ENCODE results near the gene CGN.

CGN gene

GRCh38 chr1:151546011-151546925 is 35.1 kb downstream of the CGN start:
- no peak overlapping the region for H3K4me3 Mint-ChIP-seq
- H3K27ac Mint-ChIP-seq (ENCODE audit: low read depth) = peak overlapping the region; percentile 52
- DNase-seq (ENCODE audit: low spot score in 2 of 2) = no peak

GRCh38 chr1:151547119-151547899 is 36.1 kb downstream of the CGN start:
- Mint-ChIP-seq H3K27me3 (no peaks in the 10 kb centered on the region), H3K27ac (ENCODE audit: low read depth) (no peak overlapping the region), H3K36me3 (ENCODE audit: insufficient read depth) (no peaks in the 10 kb centered on the region), H3K9me3 (no peaks in the 10 kb centered on the region), H3K4me3 (no peak overlapping the region), H3K4me1 (no peaks in the 10 kb centered on the region)
- DNase-seq (ENCODE audit: low spot score in 2 of 2) (no peak), ATAC-seq (replicated peaks; ENCODE audit: extremely low read depth, poor library complexity, severe bottlenecking) (no peak)

More at GRCh38 chr1:151546011-151546925, 35.1 kb downstream of the CGN start:
- Mint-ChIP-seq H3K27me3 (peaks cover 7% of the 10 kb centered on the region), H3K9me3 (no peaks in the 10 kb centered on the region), H3K36me3 (ENCODE audit: insufficient read depth) (no peaks in the 10 kb centered on the region), H3K4me1 (peaks cover 5% of the 10 kb centered on the region)
- ATAC-seq (replicated peaks; ENCODE audit: extremely low read depth, poor library complexity, severe bottlenecking) = no peak

GRCh38 chr1:151547900-151548230 is 36.7 kb downstream of the CGN start:
- no peaks in the 10 kb centered on the region for H3K27me3 Mint-ChIP-seq
- H3K27ac Mint-ChIP-seq (ENCODE audit: low read depth) = no peak overlapping the region
- H3K4me1 Mint-ChIP-seq = no peaks in the 10 kb centered on the region
- ATAC-seq (replicated peaks; ENCODE audit: extremely low read depth, poor library complexity, severe bottlenecking) = no peak
- DNase-seq (ENCODE audit: low spot score in 2 of 2) = no peak
- H3K9me3 Mint-ChIP-seq = no peaks in the 10 kb centered on the region
- no peaks in the 10 kb centered on the region for H3K36me3 Mint-ChIP-seq (ENCODE audit: insufficient read depth)
- no peak overlapping the region for H3K4me3 Mint-ChIP-seq

GRCh38 chr1:151549199-151549598 is 38.0 kb downstream of the CGN start:
- Mint-ChIP-seq H3K4me3 (no peak overlapping the region), H3K4me1 (no peaks in the 10 kb centered on the region), H3K9me3 (no peaks in the 10 kb centered on the region), H3K27me3 (no peaks in the 10 kb centered on the region), H3K27ac (ENCODE audit: low read depth) (no peak overlapping the region), H3K36me3 (ENCODE audit: insufficient read depth) (no peaks in the 10 kb centered on the region)
- ATAC-seq (replicated peaks; ENCODE audit: extremely low read depth, poor library complexity, severe bottlenecking) = no peak
- no peak for DNase-seq (ENCODE audit: low spot score in 2 of 2)

GRCh38 chr1:151553659-151554058 is 42.5 kb downstream of the CGN start:
- ATAC-seq (replicated peaks; ENCODE audit: extremely low read depth, poor library complexity, severe bottlenecking) = no peak
- DNase-seq (ENCODE audit: low spot score in 2 of 2) = no peak
- H3K36me3 Mint-ChIP-seq (ENCODE audit: insufficient read depth) = no peaks in the 10 kb centered on the region

GRCh38 chr1:151556052-151556451 is 44.9 kb downstream of the CGN start:
- DNase-seq (ENCODE audit: low spot score in 2 of 2) = no peak
- Mint-ChIP-seq H3K27ac (ENCODE audit: low read depth) (no peak overlapping the region), H3K27me3 (peaks cover 16% of the 10 kb centered on the region), H3K36me3 (ENCODE audit: insufficient read depth) (no peaks in the 10 kb centered on the region), H3K4me1 (no peaks in the 10 kb centered on the region), H3K4me3 (no peak overlapping the region), H3K9me3 (no peaks in the 10 kb centered on the region)
- no peak for ATAC-seq (replicated peaks; ENCODE audit: extremely low read depth, poor library complexity, severe bottlenecking)

More at GRCh38 chr1:151553659-151554058, 42.5 kb downstream of the CGN start:
- Mint-ChIP-seq H3K27ac (ENCODE audit: low read depth) (no peak overlapping the region), H3K9me3 (no peaks in the 10 kb centered on the region), H3K4me1 (no peaks in the 10 kb centered on the region), H3K4me3 (no peak overlapping the region), H3K27me3 (peaks cover 6% of the 10 kb centered on the region)

- H3K4me3 Mint-ChIP-seq = no peak overlapping the region
- ATAC-seq (replicated peaks; ENCODE audit: extremely low read depth, poor library complexity, severe bottlenecking) = no peak
- no peaks in the 10 kb centered on the region for H3K36me3 Mint-ChIP-seq (ENCODE audit: insufficient read depth)
- H3K9me3 Mint-ChIP-seq = no peaks in the 10 kb centered on the region
- no peak overlapping the region for H3K27ac Mint-ChIP-seq (ENCODE audit: low read depth)
- peaks cover 16% of the 10 kb centered on the region for H3K27me3 Mint-ChIP-seq
- H3K4me1 Mint-ChIP-seq = no peaks in the 10 kb centered on the region
- no peak for DNase-seq (ENCODE audit: low spot score in 2 of 2)
Observed at GRCh38 chr1:151562661-151563060, 51.5 kb downstream of the CGN start.

GRCh38 chr1:151563376-151563775 is 52.2 kb downstream of the CGN start:
- no peak overlapping the region for H3K4me3 Mint-ChIP-seq
- ATAC-seq (replicated peaks; ENCODE audit: extremely low read depth, poor library complexity, severe bottlenecking) = no peak
- no peaks in the 10 kb centered on the region for H3K9me3 Mint-ChIP-seq
- no peak overlapping the region for H3K27ac Mint-ChIP-seq (ENCODE audit: low read depth)
- DNase-seq (ENCODE audit: low spot score in 2 of 2) = no peak
- peaks cover 12% of the 10 kb centered on the region for H3K27me3 Mint-ChIP-seq
- no peaks in the 10 kb centered on the region for H3K4me1 Mint-ChIP-seq
- H3K36me3 Mint-ChIP-seq (ENCODE audit: insufficient read depth) = no peaks in the 10 kb centered on the region

GRCh38 chr1:151565502-151566189 is 54.5 kb downstream of the CGN start:
- no peaks in the 10 kb centered on the region for H3K9me3 Mint-ChIP-seq
- DNase-seq (ENCODE audit: low spot score in 2 of 2) = no peak
- no peak overlapping the region for H3K27ac Mint-ChIP-seq (ENCODE audit: low read depth)
- no peaks in the 10 kb centered on the region for H3K36me3 Mint-ChIP-seq (ENCODE audit: insufficient read depth)
- no peaks in the 10 kb centered on the region for H3K27me3 Mint-ChIP-seq
- no peak overlapping the region for H3K4me3 Mint-ChIP-seq
- no peak for ATAC-seq (replicated peaks; ENCODE audit: extremely low read depth, poor library complexity, severe bottlenecking)
- H3K4me1 Mint-ChIP-seq = no peaks in the 10 kb centered on the region

GRCh38 chr1:151568626-151569088 is 57.5 kb downstream of the CGN start:
- DNase-seq (ENCODE audit: low spot score in 2 of 2) (peak in 1 of 2 donors; percentile 21), ATAC-seq (replicated peaks; ENCODE audit: extremely low read depth, poor library complexity, severe bottlenecking) (peak; percentile 91)
- Mint-ChIP-seq H3K27ac (ENCODE audit: low read depth) (no peak overlapping the region), H3K27me3 (no peaks in the 10 kb centered on the region), H3K4me3 (no peak overlapping the region), H3K4me1 (no peaks in the 10 kb centered on the region), H3K36me3 (ENCODE audit: insufficient read depth) (no peaks in the 10 kb centered on the region), H3K9me3 (no peaks in the 10 kb centered on the region)

- Mint-ChIP-seq H3K27ac (ENCODE audit: low read depth) (no peak overlapping the region), H3K4me3 (no peak overlapping the region), H3K4me1 (no peaks in the 10 kb centered on the region), H3K27me3 (no peaks in the 10 kb centered on the region), H3K36me3 (ENCODE audit: insufficient read depth) (no peaks in the 10 kb centered on the region), H3K9me3 (no peaks in the 10 kb centered on the region)
- no peak for ATAC-seq (replicated peaks; ENCODE audit: extremely low read depth, poor library complexity, severe bottlenecking)
- DNase-seq (ENCODE audit: low spot score in 2 of 2) = no peak
Observed at GRCh38 chr1:151570819-151571218, 59.6 kb downstream of the CGN start.
